Hepatocyte (in vitro differentiated cells): ENCODE results near the gene SLC8A1. TPM values are rescaled to one million over a fixed set of nuclear protein-coding genes. Genes with fewer than 3 reads are reported as not detected.

ENCODE experiments used
- DNase-seq: peaks from one replicate; pipeline ENCODE4 v3.0.0-alpha.2; 2016; ENCODE audit warnings: low spot score
- H2AFZ ChIP-seq: fragments of 200-600 bp; sonication (generic); 2 replicates; pipeline ENCODE4 v1.6.0; 2016; ENCODE audit warnings: antibody characterized with exemption, mild to moderate bottlenecking
- H3K27ac ChIP-seq: fragments of 200-600 bp; sonication (generic); 2 replicates; pipeline ENCODE4 v1.5.1; 2016; ENCODE audit warnings: mild to moderate bottlenecking
- H3K27me3 ChIP-seq: fragments of 200-600 bp; sonication (generic); 2 replicates; pipeline ENCODE4 v1.6.1; 2016
- H3K36me3 ChIP-seq: fragments of 200-600 bp; sonication (generic); replicated peaks from 2 replicates; pipeline ENCODE4 v1.5.1; 2016; ENCODE audit warnings: low read depth; ENCODE audit not compliant: insufficient read depth
- H3K4me1 ChIP-seq: fragments of 200-600 bp; sonication (generic); 2 replicates; pipeline ENCODE4 v1.5.1; 2016; ENCODE audit warnings: mild to moderate bottlenecking, moderate library complexity; ENCODE audit not compliant: insufficient read depth
- H3K4me2 ChIP-seq: fragments of 200-600 bp; sonication (generic); 2 replicates; pipeline ENCODE4 v1.6.0; 2016
- H3K4me3 ChIP-seq: fragments of 200-600 bp; sonication (generic); 2 replicates; pipeline ENCODE4 v1.5.1; 2016; ENCODE audit warnings: mild to moderate bottlenecking
- H3K79me2 ChIP-seq: fragments of 200-600 bp; sonication (generic); 2 replicates; pipeline ENCODE4 v1.6.0; 2017; ENCODE audit warnings: mild to moderate bottlenecking
- H3K9me2 ChIP-seq: fragments of 200-600 bp; sonication (generic); replicated peaks from 2 replicates; pipeline ENCODE4 v1.6.0; 2017; ENCODE audit warnings: mild to moderate bottlenecking; ENCODE audit not compliant: insufficient read depth
- H3K9me3 ChIP-seq: fragments of 200-600 bp; sonication (generic); 2 replicates; pipeline ENCODE4 v1.5.1; 2016; ENCODE audit warnings: low read depth, mild to moderate bottlenecking
- H4K20me1 ChIP-seq: fragments of 200-600 bp; sonication (generic); 2 replicates; pipeline ENCODE4 v1.6.0; 2016; ENCODE audit warnings: mild to moderate bottlenecking; ENCODE audit not compliant: insufficient read depth, poor library complexity, severe bottlenecking
- CTCF ChIP-seq: fragments of 200-600 bp; sonication (generic); IDR thresholded peaks from 2 replicates; pipeline ENCODE4 v1.5.1; 2016; ENCODE audit warnings: antibody characterized with exemption, mild to moderate bottlenecking; ENCODE audit not compliant: poor library complexity
- EZH2 ChIP-seq: fragments of 200-600 bp; sonication (generic); IDR thresholded peaks from 2 replicates; pipeline ENCODE4 v1.6.1; 2016; ENCODE audit warnings: antibody characterized with exemption, mild to moderate bottlenecking, borderline replicate concordance
- EZH2phosphoT487 ChIP-seq: fragments of 200-600 bp; sonication (generic); IDR thresholded peaks from one replicate; pipeline ENCODE4 v1.6.1; 2018; ENCODE audit warnings: antibody characterized with exemption, mild to moderate bottlenecking, low read depth, moderate library complexity; ENCODE audit not compliant: unreplicated experiment, severe bottlenecking
- WGBS: methylation state at CpG from one replicate; pipeline ENCODE4 v1.1.6; 2016; ENCODE audit warnings: low lambda C conversion rate; ENCODE audit errors: missing lambda C conversion rate; 5-methylcytosine and 5-hydroxymethylcytosine counted together
- polyA plus RNA-seq: library from polyadenylated mRNA; unstranded; fragments of >200 nt; fragmentation: Nextera tagmentation; extraction: Ambion mirVana; gene quantifications from 2 replicates; pipeline ENCODE4 v1.2.1, GENCODE V29; 2016
- total RNA-seq: library from RNA; depleted of rRNA; stranded (reverse); fragments of >200 nt; gene quantifications from 2 replicates; pipeline ENCODE4 v1.2.3, GENCODE V29; 2014

Gene SLC8A1
- total and polyA plus RNA-seq, 2 experiments from 2014 or later, result 2.2 to 8.9 TPM

GRCh38 chr2:40287773-40288172 is 164.1 kb downstream of the SLC8A1 start:
- Histone ChIP-seq H3K36me3 (no peaks in the 10 kb centered on the region), H3K4me1 (no peaks in the 10 kb centered on the region), H3K4me3 (no peak overlapping the region), H3K9me3 (no peaks in the 10 kb centered on the region), H3K9me2 (no peaks in the 10 kb centered on the region), H3K79me2 (no peaks in the 10 kb centered on the region), H3K27me3 (no peaks in the 10 kb centered on the region), H3K27ac (no peak overlapping the region), H4K20me1 (no peaks in the 10 kb centered on the region), H2AFZ (no peak overlapping the region), H3K4me2 (no peak overlapping the region)
- 85% methylated on average over 3 of the region's 3 CpGs for WGBS
- TF ChIP-seq CTCF, result no peak
- no peak for TF ChIP-seq EZH2
- no peak for TF ChIP-seq EZH2phosphoT487
- no peak for DNase-seq

GRCh38 chr2:40287195-40287594 is 164.7 kb downstream of the SLC8A1 start:
- WGBS, result 73% methylated on average over 2 of the region's 2 CpGs

GRCh38 chr2:40286721-40287120 is 165.2 kb downstream of the SLC8A1 start:
- H3K36me3 ChIP-seq, result no peaks in the 10 kb centered on the region
- H3K27ac ChIP-seq, result no peak overlapping the region
- no peaks in the 10 kb centered on the region for H3K27me3 ChIP-seq
- H3K9me2 ChIP-seq, result no peaks in the 10 kb centered on the region
- H3K4me1 ChIP-seq, result no peaks in the 10 kb centered on the region
- H3K9me3 ChIP-seq, result no peaks in the 10 kb centered on the region
- TF ChIP-seq EZH2phosphoT487 (no peak), EZH2 (no peak), CTCF (no peak)
- H2AFZ ChIP-seq, result no peak overlapping the region
- no peak overlapping the region for H3K4me2 ChIP-seq
- H3K79me2 ChIP-seq, result no peaks in the 10 kb centered on the region
- 75% methylated on average over 3 of the region's 3 CpGs for WGBS
- H3K4me3 ChIP-seq, result no peak overlapping the region
- H4K20me1 ChIP-seq, result no peaks in the 10 kb centered on the region
- no peak for DNase-seq

More at GRCh38 chr2:40287195-40287594, 164.7 kb downstream of the SLC8A1 start:
- no peak for DNase-seq
- no peak overlapping the region for H3K4me2 ChIP-seq
- no peak for TF ChIP-seq EZH2
- no peak for TF ChIP-seq CTCF
- no peak for TF ChIP-seq EZH2phosphoT487
- H3K27me3 ChIP-seq, result no peaks in the 10 kb centered on the region
- H3K9me3 ChIP-seq, result no peaks in the 10 kb centered on the region
- no peak overlapping the region for H3K27ac ChIP-seq
- no peak overlapping the region for H3K4me3 ChIP-seq
- H3K9me2 ChIP-seq, result no peaks in the 10 kb centered on the region
- H3K79me2 ChIP-seq, result no peaks in the 10 kb centered on the region
- H3K4me1 ChIP-seq, result no peaks in the 10 kb centered on the region
- no peaks in the 10 kb centered on the region for H3K36me3 ChIP-seq
- H2AFZ ChIP-seq, result no peak overlapping the region
- H4K20me1 ChIP-seq, result no peaks in the 10 kb centered on the region

GRCh38 chr2:40285391-40285790 is 166.5 kb downstream of the SLC8A1 start:
- H3K9me2 ChIP-seq, result no peaks in the 10 kb centered on the region
- H3K27me3 ChIP-seq, result no peaks in the 10 kb centered on the region
- no peak overlapping the region for H3K4me2 ChIP-seq
- peaks cover 3% of the 10 kb centered on the region for H3K4me1 ChIP-seq
- no peaks in the 10 kb centered on the region for H3K9me3 ChIP-seq
- TF ChIP-seq EZH2phosphoT487 (no peak), CTCF (no peak), EZH2 (no peak)
- no peaks in the 10 kb centered on the region for H3K36me3 ChIP-seq
- H3K27ac ChIP-seq, result no peak overlapping the region
- H3K79me2 ChIP-seq, result no peaks in the 10 kb centered on the region
- H4K20me1 ChIP-seq, result no peaks in the 10 kb centered on the region
- H3K4me3 ChIP-seq, result no peak overlapping the region
- no peak overlapping the region for H2AFZ ChIP-seq
- no peak for DNase-seq
